ENCODE results near the gene PMFBP1. TPM values are rescaled to one million over a fixed set of nuclear protein-coding genes. Genes with fewer than 3 reads are reported as not detected.

PMFBP1 gene
- total RNA-seq, 1 donor: under 0.01 TPM

DNA sequence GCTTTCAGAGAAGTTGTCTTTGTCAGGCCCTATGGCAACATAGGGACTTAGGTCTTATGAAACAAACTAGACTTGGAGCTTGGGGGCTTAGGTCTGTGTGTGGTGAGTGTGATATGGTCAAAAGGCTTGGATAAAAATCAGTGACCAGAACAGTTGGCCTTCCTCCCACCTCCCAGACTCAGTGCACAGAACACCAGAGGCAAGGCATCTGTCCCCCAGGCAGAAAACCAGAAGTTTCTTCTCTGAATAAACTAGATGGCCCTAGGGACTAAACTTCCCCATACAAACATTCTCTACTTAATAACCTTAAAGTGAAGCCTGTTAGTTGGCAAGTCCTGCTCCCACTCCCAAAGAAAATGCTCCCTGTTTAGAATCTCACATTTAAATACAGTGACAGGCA lies 39.2 kb upstream of the PMFBP1 start:
- no peak overlapping the region for H3K4me3 ChIP-seq (ENCODE audit: low read depth, low read length)
- TF ChIP-seq, protein P1, sequence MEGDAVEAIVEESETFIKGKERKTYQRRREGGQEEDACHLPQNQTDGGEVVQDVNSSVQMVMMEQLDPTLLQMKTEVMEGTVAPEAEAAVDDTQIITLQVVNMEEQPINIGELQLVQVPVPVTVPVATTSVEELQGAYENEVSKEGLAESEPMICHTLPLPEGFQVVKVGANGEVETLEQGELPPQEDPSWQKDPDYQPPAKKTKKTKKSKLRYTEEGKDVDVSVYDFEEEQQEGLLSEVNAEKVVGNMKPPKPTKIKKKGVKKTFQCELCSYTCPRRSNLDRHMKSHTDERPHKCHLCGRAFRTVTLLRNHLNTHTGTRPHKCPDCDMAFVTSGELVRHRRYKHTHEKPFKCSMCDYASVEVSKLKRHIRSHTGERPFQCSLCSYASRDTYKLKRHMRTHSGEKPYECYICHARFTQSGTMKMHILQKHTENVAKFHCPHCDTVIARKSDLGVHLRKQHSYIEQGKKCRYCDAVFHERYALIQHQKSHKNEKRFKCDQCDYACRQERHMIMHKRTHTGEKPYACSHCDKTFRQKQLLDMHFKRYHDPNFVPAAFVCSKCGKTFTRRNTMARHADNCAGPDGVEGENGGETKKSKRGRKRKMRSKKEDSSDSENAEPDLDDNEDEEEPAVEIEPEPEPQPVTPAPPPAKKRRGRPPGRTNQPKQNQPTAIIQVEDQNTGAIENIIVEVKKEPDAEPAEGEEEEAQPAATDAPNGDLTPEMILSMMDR (IDR thresholded peaks at IDR 0.05; ENCODE audit: insufficient read depth, low read depth, low read length): no peak
- DNase-seq (ENCODE audit: low read depth): no peak

GRCh38 chr16:72210555-72210954 lies 38.6 kb upstream of the PMFBP1 start:
- TF ChIP-seq, protein P1 (IDR thresholded peaks at IDR 0.05; ENCODE audit: insufficient read depth, low read depth, low read length): no peak
- no peak for DNase-seq (ENCODE audit: low read depth)
- no peak overlapping the region for H3K4me3 ChIP-seq (ENCODE audit: low read depth, low read length)

DNA sequence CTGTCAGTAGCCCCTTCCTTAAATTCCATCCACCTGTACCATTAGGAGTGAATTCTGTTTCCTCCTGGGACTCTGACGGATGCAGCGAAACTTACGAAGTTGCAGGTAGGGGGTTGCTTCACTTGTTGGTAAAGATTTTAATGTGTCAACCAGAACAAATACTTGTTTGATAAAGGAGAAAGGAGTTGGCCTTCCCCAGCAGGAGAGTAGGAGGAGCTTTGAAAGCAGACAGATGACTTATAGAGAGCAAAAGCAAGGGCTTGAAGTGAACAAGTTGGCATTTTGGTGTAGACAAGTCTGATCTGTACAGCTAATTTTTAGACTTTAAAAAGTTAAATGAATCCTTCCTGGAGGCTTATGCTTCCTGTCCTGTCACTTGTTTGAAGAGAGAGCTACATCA lies 38.1 kb upstream of the PMFBP1 start:
- TF ChIP-seq, protein P1 (IDR thresholded peaks at IDR 0.05; ENCODE audit: insufficient read depth, low read depth, low read length): no peak
- DNase-seq (ENCODE audit: low read depth): no peak
- no peak overlapping the region for H3K4me3 ChIP-seq (ENCODE audit: low read depth, low read length)

GRCh38 chr16:72206299-72206698 lies 34.3 kb upstream of the PMFBP1 start:
- H3K4me3 ChIP-seq (ENCODE audit: low read depth, low read length): no peak overlapping the region
- DNase-seq (ENCODE audit: low read depth): no peak
- TF ChIP-seq, protein P1 (IDR thresholded peaks at IDR 0.05; ENCODE audit: insufficient read depth, low read depth, low read length): no peak

DNA sequence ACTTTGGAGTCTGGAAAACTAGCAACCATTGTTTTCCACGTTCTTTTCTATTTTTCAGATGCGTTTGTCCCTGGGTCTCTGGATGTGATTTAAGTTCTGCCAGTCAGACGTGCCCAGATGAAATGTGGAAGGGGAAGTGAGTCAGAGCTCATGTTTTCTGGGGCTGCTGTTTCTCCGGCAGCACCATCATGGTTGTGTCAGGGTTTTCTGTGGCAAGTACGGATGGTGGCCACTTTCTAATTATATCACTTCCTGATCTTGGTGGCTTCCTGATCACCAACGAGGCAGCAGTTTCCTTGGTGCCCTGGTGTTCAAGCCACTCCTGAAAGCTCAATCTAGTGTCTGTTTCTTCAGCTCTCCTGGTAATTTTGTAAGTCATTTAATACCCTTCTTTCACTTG lies 31.4 kb upstream of the PMFBP1 start:
- no peak overlapping the region for H3K4me3 ChIP-seq (ENCODE audit: low read depth, low read length)
- TF ChIP-seq, protein P1 (IDR thresholded peaks at IDR 0.05; ENCODE audit: insufficient read depth, low read depth, low read length): no peak
- DNase-seq (ENCODE audit: low read depth): no peak

- no peak for DNase-seq (ENCODE audit: low read depth)
- H3K4me3 ChIP-seq (ENCODE audit: low read depth, low read length): no peak overlapping the region
- TF ChIP-seq, protein P1 (IDR thresholded peaks at IDR 0.05; ENCODE audit: insufficient read depth, low read depth, low read length): no peak
Observed at GRCh38 chr16:72202014-72202413, 30.1 kb upstream of the PMFBP1 start.

DNA sequence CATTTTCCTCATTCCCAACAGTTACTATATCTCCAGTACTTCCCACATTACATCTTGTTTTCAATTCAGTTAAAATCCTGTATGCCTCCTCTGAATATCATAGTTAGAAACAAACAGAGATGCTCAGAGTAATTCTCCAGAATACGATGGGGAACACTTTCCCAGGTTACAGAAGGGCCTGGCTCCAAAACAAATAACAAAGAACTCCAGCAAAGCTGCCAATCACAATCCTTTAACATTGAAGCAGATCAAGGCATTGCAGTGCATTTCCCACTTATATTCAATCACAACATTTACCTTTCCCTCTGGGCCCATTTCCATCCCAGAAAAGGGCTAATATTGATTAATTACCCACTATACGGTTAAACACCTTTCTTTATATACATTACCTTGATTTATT lies 29.4 kb upstream of the PMFBP1 start:
- DNase-seq (ENCODE audit: low read depth): no peak
- no peak overlapping the region for H3K4me3 ChIP-seq (ENCODE audit: low read depth, low read length)
- TF ChIP-seq, protein P1 (IDR thresholded peaks at IDR 0.05; ENCODE audit: insufficient read depth, low read depth, low read length): no peak
